ENCODE measurements around the gene SLBP.

The SLBP gene

GRCh38 chr4:1749370-1749769 lies 37.3 kb upstream of the SLBP start:
- DNase-seq (ENCODE audit: low read depth in 1 of 2, low spot score in 1 of 2): no peak

GRCh38 chr4:1748465-1748995 lies 36.4 kb upstream of the SLBP start:
- peak; percentile 57 to 71 for DNase-seq (ENCODE audit: low read depth in 1 of 2, low spot score in 1 of 2)

GRCh38 chr4:1747603-1747967 lies 35.5 kb upstream of the SLBP start:
- DNase-seq (ENCODE audit: low read depth in 1 of 2, low spot score in 1 of 2): no peak

GRCh38 chr4:1746919-1747602 lies 34.9 kb upstream of the SLBP start:
- DNase-seq (ENCODE audit: low read depth in 1 of 2, low spot score in 1 of 2): no peak

- DNase-seq (ENCODE audit: low read depth in 1 of 2, low spot score in 1 of 2): peak; percentile 56 to 64
These were observed 34.2 kb upstream of the SLBP start for GRCh38 chr4:1746265-1746691.

- DNase-seq (ENCODE audit: low read depth in 1 of 2, low spot score in 1 of 2): no peak
These were observed 33.6 kb upstream of the SLBP start for GRCh38 chr4:1745697-1746096.

GRCh38 chr4:1745165-1745564 lies 33.0 kb upstream of the SLBP start:
- DNase-seq (ENCODE audit: low read depth in 1 of 2, low spot score in 1 of 2): no peak

- no peak for DNase-seq (ENCODE audit: low read depth in 1 of 2, low spot score in 1 of 2)
These were observed 32.4 kb upstream of the SLBP start for GRCh38 chr4:1744552-1744951.

GRCh38 chr4:1743975-1744374 lies 31.9 kb upstream of the SLBP start:
- DNase-seq (ENCODE audit: low read depth in 1 of 2, low spot score in 1 of 2): no peak

- DNase-seq (ENCODE audit: low read depth in 1 of 2, low spot score in 1 of 2): no peak
These were observed 31.4 kb upstream of the SLBP start for GRCh38 chr4:1743551-1743950.

GRCh38 chr4:1741208-1741607 lies 29.1 kb upstream of the SLBP start:
- DNase-seq (ENCODE audit: low read depth in 1 of 2, low spot score in 1 of 2): no peak

GRCh38 chr4:1740021-1740545 lies 28.0 kb upstream of the SLBP start:
- no peak for DNase-seq (ENCODE audit: low read depth in 1 of 2, low spot score in 1 of 2)

GRCh38 chr4:1739358-1739757 lies 27.2 kb upstream of the SLBP start:
- DNase-seq (ENCODE audit: low read depth in 1 of 2, low spot score in 1 of 2): no peak

GRCh38 chr4:1738410-1738809 lies 26.3 kb upstream of the SLBP start:
- DNase-seq (ENCODE audit: low read depth in 1 of 2, low spot score in 1 of 2): no peak

- DNase-seq (ENCODE audit: low read depth in 1 of 2, low spot score in 1 of 2): no peak
These were observed 25.5 kb upstream of the SLBP start for GRCh38 chr4:1737666-1738065.

GRCh38 chr4:1736812-1737211 lies 24.7 kb upstream of the SLBP start:
- DNase-seq (ENCODE audit: low read depth in 1 of 2, low spot score in 1 of 2): no peak

GRCh38 chr4:1735215-1735614 lies 23.1 kb upstream of the SLBP start:
- DNase-seq (ENCODE audit: low read depth in 1 of 2, low spot score in 1 of 2): no peak

- DNase-seq (ENCODE audit: low read depth in 1 of 2, low spot score in 1 of 2): no peak
These were observed 20.8 kb upstream of the SLBP start for GRCh38 chr4:1732911-1733310.

GRCh38 chr4:1731180-1731579 lies 19.1 kb upstream of the SLBP start:
- no peak for DNase-seq (ENCODE audit: low read depth in 1 of 2, low spot score in 1 of 2)

GRCh38 chr4:1730532-1731135 lies 18.5 kb upstream of the SLBP start:
- DNase-seq (ENCODE audit: low read depth in 1 of 2, low spot score in 1 of 2): no peak

- no peak for DNase-seq (ENCODE audit: low read depth in 1 of 2, low spot score in 1 of 2)
These were observed 16.2 kb upstream of the SLBP start for GRCh38 chr4:1728061-1728980.
